ENCODE data around the gene GLDN. TPM values are rescaled to one million over a fixed set of nuclear protein-coding genes. Genes with fewer than 3 reads are reported as not detected.
"Not testable (repeated sequence)": the region's sequence is repeated elsewhere in the genome, so short reads cannot be mapped to it uniquely, and the experiment has no call there.

The GLDN gene
- total and polyA plus RNA-seq, 2 experiments from 2014 or later, result 0.29 to 2.8 TPM

DNA sequence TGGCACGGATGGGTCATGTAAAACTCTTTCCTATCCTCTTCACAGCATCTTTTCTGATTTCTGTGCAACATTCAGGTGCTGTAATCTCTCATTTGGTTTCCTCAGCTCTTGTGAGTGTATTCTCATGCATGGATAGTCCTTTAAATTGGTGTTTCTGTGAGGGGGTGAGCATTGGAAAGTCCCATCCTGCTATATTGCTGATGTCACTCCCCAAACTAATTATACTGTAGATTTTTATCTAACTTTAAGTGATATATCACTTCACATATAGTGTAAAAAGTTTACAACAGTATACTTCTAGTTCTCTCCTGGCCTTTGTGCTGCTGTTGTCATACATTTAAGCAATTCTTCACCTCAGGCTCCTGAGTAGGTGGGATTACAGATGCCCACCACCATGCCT lies 102.7 kb downstream of the GLDN start:
- H3K4me1 ChIP-seq (ENCODE audit: insufficient read depth), result no peaks in the 10 kb centered on the region
- in situ Hi-C loops (cut with MboI), result no loop called here
- WGBS, 2 experiments (ENCODE audit: low coverage in 1 of 2, low lambda C conversion rate in 2 of 2, missing lambda C conversion rate in 2 of 2), result 100% methylated on average over 1 of the region's 1 CpG
- H3F3A ChIP-seq (ENCODE audit: insufficient read depth), result 0 out of 2 replicates have a peak, but pooled peaks cover 4% of the 10 kb centered on the region
- H3K79me2 ChIP-seq (ENCODE audit: insufficient read depth), result no peaks in the 10 kb centered on the region
- no peaks in the 10 kb centered on the region for H4K20me1 ChIP-seq (ENCODE audit: insufficient read depth)
- no peak overlapping the region for H3K4me3 ChIP-seq
- H3K36me3 ChIP-seq (ENCODE audit: low read depth), result no peaks in the 10 kb centered on the region
- no peak overlapping the region for H3K27ac ChIP-seq
- H3K9ac ChIP-seq, result no peak overlapping the region
- H3K9me3 ChIP-seq (ENCODE audit: low read depth), result no peaks in the 10 kb centered on the region
- no peaks in the 10 kb centered on the region for H3K9me2 ChIP-seq (ENCODE audit: insufficient read depth)
- no peak overlapping the region for H2AFZ ChIP-seq
- DNase-seq, result no peak
- TF ChIP-seq EZH2 (IDR thresholded peaks at IDR 0.05; ENCODE audit: insufficient read depth, poor library complexity, severe bottlenecking), result no peak
- no peak for TF ChIP-seq EZH2phosphoT487 (IDR thresholded peaks at IDR 0.05; ENCODE audit: insufficient read depth, low read depth)
- 0 out of 2 replicates have a peak, but pooled peaks cover 2% of the 10 kb centered on the region for H3K27me3 ChIP-seq (replicated peaks; ENCODE audit: insufficient read depth)
- no peak overlapping the region for H3K4me2 ChIP-seq (ENCODE audit: unreplicated experiment)

DNA sequence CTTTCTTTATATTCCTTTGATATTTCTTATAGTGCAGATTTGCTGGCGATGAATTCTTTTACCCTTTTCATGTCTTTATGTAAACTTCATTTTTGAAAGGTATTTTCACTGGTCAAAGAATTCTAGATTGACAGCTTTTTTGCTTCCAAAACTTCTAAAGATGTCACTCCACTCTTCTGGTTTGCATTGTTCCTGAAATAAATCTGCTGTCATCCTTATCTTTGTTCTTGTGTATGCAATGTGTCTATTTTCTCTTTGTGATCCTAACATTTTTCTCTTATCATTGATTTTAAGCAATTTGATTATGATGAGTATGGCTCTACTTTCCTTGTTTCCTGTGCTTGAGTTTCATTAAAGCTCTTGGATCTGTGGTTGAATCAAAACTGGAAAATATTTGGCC lies 103.4 kb downstream of the GLDN start:
- H3F3A ChIP-seq (ENCODE audit: insufficient read depth), result 0 out of 2 replicates have a peak, but pooled peaks cover 4% of the 10 kb centered on the region
- H2AFZ ChIP-seq, result no peak overlapping the region
- no peaks in the 10 kb centered on the region for H3K79me2 ChIP-seq (ENCODE audit: insufficient read depth)
- no peak overlapping the region for H3K4me3 ChIP-seq
- H3K9me3 ChIP-seq (ENCODE audit: low read depth), result no peaks in the 10 kb centered on the region
- no peaks in the 10 kb centered on the region for H3K9me2 ChIP-seq (ENCODE audit: insufficient read depth)
- H3K4me2 ChIP-seq (ENCODE audit: unreplicated experiment), result no peak overlapping the region
- WGBS, 2 experiments (ENCODE audit: low coverage in 1 of 2, low lambda C conversion rate in 2 of 2, missing lambda C conversion rate in 2 of 2), result 98 to 100% methylated on average over 1 of the region's 1 CpG
- TF ChIP-seq EZH2phosphoT487 (IDR thresholded peaks at IDR 0.05; ENCODE audit: insufficient read depth, low read depth) (no peak), EZH2 (IDR thresholded peaks at IDR 0.05; ENCODE audit: insufficient read depth, poor library complexity, severe bottlenecking) (no peak)
- H3K4me1 ChIP-seq (ENCODE audit: insufficient read depth), result no peaks in the 10 kb centered on the region
- H3K36me3 ChIP-seq (ENCODE audit: low read depth), result 0 out of 2 replicates have a peak, but pooled peaks cover 4% of the 10 kb centered on the region
- H3K9ac ChIP-seq, result no peak overlapping the region
- in situ Hi-C loops (cut with MboI), result no loop called here
- DNase-seq, result no peak
- no peak overlapping the region for H3K27ac ChIP-seq
- H3K27me3 ChIP-seq (replicated peaks; ENCODE audit: insufficient read depth), result no peaks in the 10 kb centered on the region
- no peaks in the 10 kb centered on the region for H4K20me1 ChIP-seq (ENCODE audit: insufficient read depth)

DNA sequence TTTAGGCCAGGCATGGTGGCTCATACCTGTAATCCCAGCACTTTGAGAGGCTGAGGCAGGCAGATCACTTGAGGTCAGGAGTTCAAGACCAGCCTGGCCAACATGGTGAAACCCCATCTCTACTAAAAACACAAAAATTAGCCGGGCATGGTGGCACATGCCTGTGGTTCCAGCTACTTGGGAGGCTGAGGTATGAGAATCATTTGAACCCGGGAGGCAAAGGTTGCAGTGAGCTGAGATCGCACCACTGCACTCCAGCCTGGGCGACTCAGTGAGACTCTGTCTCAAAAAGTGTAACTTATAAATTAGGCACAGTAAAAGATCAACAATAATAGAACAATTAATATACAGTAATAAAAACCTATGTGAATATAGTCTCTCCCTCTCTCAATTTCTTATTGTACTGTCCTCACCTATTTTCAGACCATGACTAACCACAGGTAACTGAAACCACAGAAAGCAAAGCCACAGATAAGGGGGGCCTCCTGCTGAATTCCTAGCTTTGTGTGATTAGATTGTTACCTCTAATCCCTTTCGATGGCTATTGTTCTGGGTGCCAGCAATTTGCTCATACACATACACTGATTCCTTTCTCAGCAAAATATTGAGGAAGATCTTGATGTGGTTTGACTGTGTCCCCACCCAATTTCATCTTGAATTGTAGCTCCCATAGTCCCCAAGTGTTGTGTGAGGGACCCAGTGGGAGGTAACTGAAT lies 104.7 kb downstream of the GLDN start:
- H3K9ac ChIP-seq; H3K27ac ChIP-seq; H3K9me2 ChIP-seq (ENCODE audit: insufficient read depth); H3K36me3 ChIP-seq (ENCODE audit: low read depth); in situ Hi-C loops (cut with MboI); H3F3A ChIP-seq (ENCODE audit: insufficient read depth); H2AFZ ChIP-seq; H3K4me3 ChIP-seq; H3K4me2 ChIP-seq (ENCODE audit: unreplicated experiment); H3K4me1 ChIP-seq (ENCODE audit: insufficient read depth); H4K20me1 ChIP-seq (ENCODE audit: insufficient read depth); DNase-seq; H3K27me3 ChIP-seq (replicated peaks; ENCODE audit: insufficient read depth); H3K79me2 ChIP-seq (ENCODE audit: insufficient read depth); H3K9me3 ChIP-seq (ENCODE audit: low read depth): not testable (repeated sequence)
- WGBS, 2 experiments (ENCODE audit: low coverage in 1 of 2, low lambda C conversion rate in 2 of 2, missing lambda C conversion rate in 2 of 2), result 93 to 99% methylated on average over 5 of the region's 5 CpGs

DNA sequence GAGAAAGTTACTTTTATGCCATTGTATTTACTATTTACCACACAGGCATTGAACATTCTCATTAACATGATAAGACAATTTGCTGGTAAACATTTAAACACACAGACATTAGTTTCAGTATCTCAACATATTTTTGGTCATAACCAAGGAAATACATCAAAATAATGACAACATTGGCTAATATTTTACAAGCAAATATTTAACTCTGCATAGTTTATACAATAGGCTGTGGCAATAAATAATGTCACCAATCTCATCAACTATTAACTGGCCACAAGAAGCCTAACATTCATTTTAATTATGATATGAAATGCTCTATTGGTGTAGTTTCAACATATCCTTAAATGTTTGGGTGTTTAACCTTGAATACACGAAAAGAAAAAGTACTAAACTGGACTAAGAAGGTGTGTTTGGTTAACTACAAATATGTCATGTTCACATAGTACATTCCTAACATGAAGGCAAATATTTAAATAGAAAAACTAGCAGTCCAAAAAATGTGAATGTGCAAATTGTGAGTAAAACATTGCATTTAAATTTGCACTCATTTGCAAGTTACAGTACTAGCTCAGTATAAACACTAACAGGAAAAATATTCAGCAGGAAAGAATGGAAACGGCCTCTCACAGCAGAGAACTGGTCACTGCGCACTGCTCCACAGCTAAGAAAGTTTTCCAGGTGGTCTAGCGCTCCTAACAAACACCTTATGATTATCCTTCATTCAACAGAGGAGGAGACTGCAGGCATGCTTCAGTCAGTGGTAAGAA lies 106.6 kb downstream of the GLDN start:
- no peak overlapping the region for H3K27ac ChIP-seq
- in situ Hi-C loops (cut with MboI), result no loop called here
- H3K27me3 ChIP-seq (replicated peaks; ENCODE audit: insufficient read depth), result no peaks in the 10 kb centered on the region
- no peaks in the 10 kb centered on the region for H3K9me3 ChIP-seq (ENCODE audit: low read depth)
- WGBS, 2 experiments (ENCODE audit: low coverage in 1 of 2, low lambda C conversion rate in 2 of 2, missing lambda C conversion rate in 2 of 2), result 90 to 95% methylated on average over 4 of the region's 4 CpGs
- no peaks in the 10 kb centered on the region for H4K20me1 ChIP-seq (ENCODE audit: insufficient read depth)
- H3K4me1 ChIP-seq (ENCODE audit: insufficient read depth), result no peaks in the 10 kb centered on the region
- H3K79me2 ChIP-seq (ENCODE audit: insufficient read depth), result no peaks in the 10 kb centered on the region
- no peak overlapping the region for H3K4me2 ChIP-seq (ENCODE audit: unreplicated experiment)
- no peak overlapping the region for H3K9ac ChIP-seq
- no peak overlapping the region for H2AFZ ChIP-seq
- H3K9me2 ChIP-seq (ENCODE audit: insufficient read depth), result no peaks in the 10 kb centered on the region
- DNase-seq, result no peak
- peaks cover 8% of the 10 kb centered on the region; the same call in 1 of the 2 replicates for H3F3A ChIP-seq (ENCODE audit: insufficient read depth)
- H3K36me3 ChIP-seq (ENCODE audit: low read depth), result 0 out of 2 replicates have a peak, but pooled peaks cover 4% of the 10 kb centered on the region
- H3K4me3 ChIP-seq, result no peak overlapping the region
- TF ChIP-seq EZH2 (IDR thresholded peaks at IDR 0.05; ENCODE audit: insufficient read depth, poor library complexity, severe bottlenecking) (no peak), EZH2phosphoT487 (IDR thresholded peaks at IDR 0.05; ENCODE audit: insufficient read depth, low read depth) (no peak)

All from GM23248 (cell line).